GM19238 (cell line): ENCODE measurements around the gene MYH9.
A peak's percentile ranks its signal among the peaks of the same experiment; 100 is the strongest.

Source experiments
- DNase-seq: peaks from one replicate; pipeline ENCODE4 v3.0.0; 2011; ENCODE audit warnings: low spot score; ENCODE audit not compliant: insufficient read length

The MYH9 gene

GRCh38 chr22:36367479-36367878 lies 20.3 kb downstream of the MYH9 start:
- DNase-seq: no peak

- no peak for DNase-seq
These were observed 20.7 kb downstream of the MYH9 start for GRCh38 chr22:36367066-36367465.

GRCh38 chr22:36366291-36366708 lies 21.5 kb downstream of the MYH9 start:
- no peak for DNase-seq

GRCh38 chr22:36365020-36365411 lies 22.8 kb downstream of the MYH9 start:
- DNase-seq: no peak

GRCh38 chr22:36364255-36365019 lies 23.3 kb downstream of the MYH9 start:
- DNase-seq: no peak

GRCh38 chr22:36363349-36363981 lies 24.3 kb downstream of the MYH9 start:
- no peak for DNase-seq

- no peak for DNase-seq
These were observed 24.8 kb downstream of the MYH9 start for GRCh38 chr22:36362932-36363331.

- DNase-seq: no peak
These were observed 25.7 kb downstream of the MYH9 start for GRCh38 chr22:36362075-36362474.

- DNase-seq: no peak
These were observed 26.8 kb downstream of the MYH9 start for GRCh38 chr22:36360871-36361383.

GRCh38 chr22:36360011-36360410 lies 27.8 kb downstream of the MYH9 start:
- no peak for DNase-seq

- no peak for DNase-seq
These were observed 28.2 kb downstream of the MYH9 start for GRCh38 chr22:36359470-36359996.

GRCh38 chr22:36358533-36359469 lies 29.0 kb downstream of the MYH9 start:
- DNase-seq: peak; percentile 51

GRCh38 chr22:36356708-36357624 lies 30.8 kb downstream of the MYH9 start:
- no peak for DNase-seq

- DNase-seq: no peak
These were observed 31.9 kb downstream of the MYH9 start for GRCh38 chr22:36355894-36356293.

- DNase-seq: no peak
These were observed 32.4 kb downstream of the MYH9 start for GRCh38 chr22:36355362-36355761.

- DNase-seq: no peak
These were observed 34.8 kb downstream of the MYH9 start for GRCh38 chr22:36352803-36353507.

GRCh38 chr22:36351921-36352802 lies 35.6 kb downstream of the MYH9 start:
- DNase-seq: no peak

- DNase-seq: no peak
These were observed 36.8 kb downstream of the MYH9 start for GRCh38 chr22:36350751-36351594.
